ENCODE data around the gene CCDC68. TPM values are rescaled to one million over a fixed set of nuclear protein-coding genes. Genes with fewer than 3 reads are reported as not detected.
"Not testable (repeated sequence)": the region's sequence is repeated elsewhere in the genome, so short reads cannot be mapped to it uniquely, and the experiment has no call there.

The CCDC68 gene
- total and polyA plus RNA-seq, 2 donors, result 5.5 to 41.3 TPM

DNA sequence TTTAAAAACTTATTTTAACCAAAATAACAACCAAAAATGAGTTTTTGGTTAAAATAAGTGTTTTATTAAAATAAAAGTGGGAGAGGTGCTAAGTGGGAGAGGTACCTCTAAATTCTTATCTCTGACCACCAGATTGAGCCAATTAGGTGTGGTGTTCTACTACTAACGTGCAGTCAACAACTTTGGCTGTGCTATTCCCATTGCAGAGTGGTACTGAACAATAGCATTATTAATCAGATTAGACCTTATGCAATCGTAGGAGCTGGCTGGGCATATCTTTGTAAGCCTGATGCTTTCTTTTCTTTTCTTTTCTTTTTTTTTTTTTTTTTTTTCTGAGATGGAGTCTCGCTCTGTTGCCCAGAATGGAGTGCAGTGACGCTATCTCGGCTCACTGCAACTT is 92.1 kb downstream of the CCDC68 start:
- no peak overlapping the region for H3K4me3 ChIP-seq (ENCODE audit: low read depth, low read length)
- 94% methylated on average over 5 of the region's 5 CpGs for WGBS
- no peaks in the 10 kb centered on the region for H3K36me3 ChIP-seq (ENCODE audit: insufficient read depth)
- no peak for DNase-seq (ENCODE audit: extremely low spot score)
- H3K4me1 ChIP-seq (ENCODE audit: insufficient read depth), result no peaks in the 10 kb centered on the region
- no peak overlapping the region for H3K27ac ChIP-seq (ENCODE audit: low read depth)

DNA sequence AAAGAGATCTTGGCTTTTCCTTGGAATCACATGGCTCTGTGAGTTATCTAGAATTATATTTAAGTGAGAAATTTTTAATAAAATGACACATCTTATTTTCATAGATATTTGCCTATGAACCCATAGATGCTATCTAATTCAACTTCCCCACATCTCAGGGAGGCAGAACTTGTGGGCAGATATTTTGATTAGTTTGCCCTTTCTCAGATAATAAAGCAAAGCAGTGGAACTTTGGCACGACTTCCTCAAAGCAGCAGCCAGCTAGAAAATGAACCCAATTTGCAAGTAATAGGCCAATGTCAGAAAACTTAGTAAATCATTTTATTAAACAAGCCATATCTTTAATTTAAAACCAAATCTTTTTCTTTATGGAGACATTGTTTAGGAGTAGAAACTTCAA is 98.3 kb downstream of the CCDC68 start:
- no peak for DNase-seq (ENCODE audit: extremely low spot score)
- H3K4me1 ChIP-seq (ENCODE audit: insufficient read depth), result no peaks in the 10 kb centered on the region
- WGBS, result 51% methylated on average over 1 of the region's 1 CpG
- no peak overlapping the region for H3K27ac ChIP-seq (ENCODE audit: low read depth)
- H3K36me3 ChIP-seq (ENCODE audit: insufficient read depth), result no peaks in the 10 kb centered on the region
- no peak overlapping the region for H3K4me3 ChIP-seq (ENCODE audit: low read depth, low read length)

DNA sequence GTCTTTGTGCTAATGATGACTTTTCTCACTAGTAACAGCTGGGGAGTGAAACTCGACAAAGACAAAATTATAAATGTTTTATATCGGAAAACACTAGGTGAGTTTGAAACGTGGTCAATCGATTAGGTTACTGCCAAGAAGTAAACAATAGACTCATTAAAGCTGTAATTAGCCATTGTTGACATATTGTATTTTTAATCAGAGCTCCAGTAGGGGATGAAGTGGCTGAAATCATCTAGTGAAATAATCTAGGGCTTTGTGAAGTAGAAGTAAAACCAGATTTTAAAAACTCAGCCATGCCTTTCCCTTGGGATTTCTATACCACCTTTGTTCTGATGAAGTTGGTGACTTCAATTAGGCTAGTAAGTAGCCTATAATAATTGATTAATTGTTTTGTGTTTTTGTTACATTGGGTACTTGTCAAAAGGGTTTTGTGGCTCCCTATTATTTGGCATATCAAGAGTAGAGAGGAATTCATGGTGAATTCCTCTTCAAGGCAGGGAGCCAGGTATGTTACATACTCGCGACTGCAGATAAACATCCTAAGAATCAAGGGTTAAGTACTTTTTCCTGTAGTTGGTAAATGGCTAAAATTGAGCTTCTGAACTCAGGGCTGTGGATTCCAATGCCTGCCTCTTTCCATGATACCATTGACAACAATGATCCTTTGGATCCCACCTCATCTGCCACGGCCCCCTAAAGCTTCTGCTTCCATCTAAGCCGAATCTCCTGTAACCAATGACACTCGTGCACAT is 99.4 kb downstream of the CCDC68 start:
- H3K36me3 ChIP-seq (ENCODE audit: insufficient read depth), result no peaks in the 10 kb centered on the region
- H3K4me3 ChIP-seq (ENCODE audit: low read depth, low read length), result no peak overlapping the region
- DNase-seq (ENCODE audit: extremely low spot score), result no peak
- 72% methylated on average over 9 of the region's 9 CpGs for WGBS
- no peaks in the 10 kb centered on the region for H3K4me1 ChIP-seq (ENCODE audit: insufficient read depth)
- H3K27ac ChIP-seq (ENCODE audit: low read depth), result no peak overlapping the region

DNA sequence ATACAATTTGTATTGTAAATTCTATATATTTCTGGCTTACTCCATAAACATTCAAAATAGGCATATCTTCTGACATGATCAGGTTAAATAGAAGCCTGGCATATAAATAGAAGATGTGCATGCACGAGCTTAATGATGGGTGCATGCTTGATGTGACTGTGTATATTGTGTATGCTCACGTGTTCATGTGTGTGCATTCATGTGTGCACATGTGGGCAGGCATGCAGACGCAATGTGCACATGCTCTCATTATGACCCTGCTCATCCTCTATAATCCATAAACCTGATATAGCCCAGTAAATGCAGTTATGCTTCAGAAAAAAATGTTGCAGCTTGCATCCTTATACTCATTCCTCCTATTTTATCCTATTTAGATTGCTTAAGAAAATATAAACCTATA is 101.8 kb downstream of the CCDC68 start:
- no peak overlapping the region for H3K4me3 ChIP-seq (ENCODE audit: low read depth, low read length)
- 82% methylated on average over 3 of the region's 3 CpGs for WGBS

DNA sequence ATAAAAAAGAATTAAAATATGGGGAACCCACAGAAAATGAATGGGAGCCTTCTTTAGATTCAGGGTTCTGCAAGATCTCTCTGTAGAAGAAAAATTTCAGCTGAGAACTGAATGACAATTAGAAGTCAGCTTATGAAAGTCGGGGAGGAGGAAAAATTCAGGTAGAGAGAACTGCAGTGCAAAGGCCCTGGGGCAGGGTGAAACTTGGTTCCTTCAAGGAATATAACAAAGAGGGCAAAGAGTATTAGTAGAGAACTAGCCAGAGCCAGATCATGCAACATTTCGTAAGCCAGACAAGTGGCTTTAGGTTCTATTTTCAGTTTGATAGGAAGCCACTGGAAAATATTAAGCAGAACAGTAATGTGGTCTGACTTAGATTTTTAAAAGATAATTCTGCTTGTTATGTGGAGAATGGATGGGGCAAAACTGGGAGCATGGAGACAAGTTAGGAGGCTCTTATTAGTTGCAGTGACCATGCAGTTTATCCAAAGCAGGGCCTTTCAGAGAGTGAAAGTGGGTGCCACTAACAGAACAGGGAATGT is 103.1 kb downstream of the CCDC68 start:
- WGBS, result 86% methylated on average over 2 of the region's 2 CpGs
- Histone ChIP-seq H3K36me3 (ENCODE audit: insufficient read depth) (no peaks in the 10 kb centered on the region), H3K4me1 (ENCODE audit: insufficient read depth) (no peaks in the 10 kb centered on the region), H3K27ac (ENCODE audit: low read depth) (no peak overlapping the region), H3K4me3 (ENCODE audit: low read depth, low read length) (no peak overlapping the region)
- DNase-seq (ENCODE audit: extremely low spot score), result no peak

More for the DNA sequence above, 101.8 kb downstream of the CCDC68 start:
- Histone ChIP-seq H3K36me3 (ENCODE audit: insufficient read depth) (no peaks in the 10 kb centered on the region), H3K4me1 (ENCODE audit: insufficient read depth) (no peaks in the 10 kb centered on the region), H3K27ac (ENCODE audit: low read depth) (no peak overlapping the region)
- DNase-seq (ENCODE audit: extremely low spot score), result no peak

DNA sequence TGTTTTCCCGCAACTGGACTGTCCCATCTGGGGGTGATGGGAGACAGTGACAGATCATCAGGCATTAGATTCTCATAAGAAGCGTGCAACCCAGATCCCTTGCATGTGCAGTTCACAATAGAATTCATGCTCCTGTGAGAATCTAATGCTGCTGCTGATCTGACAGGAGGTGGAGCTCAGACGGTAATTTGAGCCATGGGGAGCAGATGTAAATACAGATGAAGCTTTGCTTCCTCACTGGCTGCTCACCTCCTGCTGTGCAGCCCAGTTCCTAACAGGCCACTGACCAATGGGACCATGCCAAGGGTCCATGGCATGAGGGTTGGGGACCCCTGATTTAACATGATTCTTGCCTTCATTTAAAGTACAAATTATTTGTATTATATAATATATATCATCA is 104.2 kb downstream of the CCDC68 start:
- not testable (repeated sequence) for DNase-seq (ENCODE audit: extremely low spot score); H3K4me1 ChIP-seq (ENCODE audit: insufficient read depth); H3K4me3 ChIP-seq (ENCODE audit: low read depth, low read length); H3K36me3 ChIP-seq (ENCODE audit: insufficient read depth); H3K27ac ChIP-seq (ENCODE audit: low read depth)
- 91% methylated on average over 3 of the region's 3 CpGs for WGBS

DNA sequence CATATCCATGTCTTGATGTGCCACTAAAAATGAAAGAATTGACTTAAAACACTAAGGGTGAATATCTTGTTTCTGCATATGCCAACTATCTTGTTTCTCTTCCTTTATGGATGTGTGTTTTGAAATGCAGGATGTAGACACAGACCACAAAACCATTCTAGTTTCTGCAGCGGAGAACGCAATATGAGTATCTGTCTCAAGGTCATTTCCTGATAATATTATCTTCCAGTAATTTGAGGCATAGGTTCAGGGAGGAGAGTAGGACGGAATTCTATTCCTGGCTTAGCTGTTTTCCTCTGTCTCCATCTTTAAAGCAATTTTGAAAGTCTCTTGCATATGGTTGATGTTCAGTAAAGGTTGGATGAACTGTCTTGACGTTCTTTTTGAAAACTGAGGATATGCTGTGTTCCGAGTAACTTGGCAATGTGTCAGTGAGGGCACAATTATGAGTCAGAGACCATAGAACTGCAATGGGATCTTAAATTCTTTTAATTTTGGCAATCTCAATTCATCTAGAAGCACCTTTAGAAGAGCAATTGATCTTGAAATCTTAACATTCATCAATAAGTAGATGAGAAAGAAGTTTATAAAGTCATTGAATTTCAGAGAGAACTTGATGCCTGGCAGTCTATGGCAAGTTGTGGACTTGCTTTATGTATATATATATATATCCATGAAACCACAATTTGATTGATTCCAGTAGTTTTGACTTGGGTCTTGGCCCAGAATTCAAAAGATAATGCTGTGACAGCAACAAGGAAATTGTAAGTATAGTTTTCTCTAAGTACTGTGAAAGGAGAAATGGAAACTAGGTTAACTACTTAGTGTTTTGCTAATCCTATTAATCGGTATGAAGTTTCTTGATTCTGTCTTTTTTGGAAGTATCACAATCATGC is 106.2 kb downstream of the CCDC68 start:
- DNase-seq (ENCODE audit: extremely low spot score), result no peak
- no peaks in the 10 kb centered on the region for H3K36me3 ChIP-seq (ENCODE audit: insufficient read depth)
- 77% methylated on average over 6 of the region's 6 CpGs for WGBS
- no peak overlapping the region for H3K27ac ChIP-seq (ENCODE audit: low read depth)
- no peaks in the 10 kb centered on the region for H3K4me1 ChIP-seq (ENCODE audit: insufficient read depth)
- no peak overlapping the region for H3K4me3 ChIP-seq (ENCODE audit: low read depth, low read length)

Other genes with a start within 250 kb of the CCDC68 start
- gene RAB27B, start 131.0 kb downstream of the CCDC68 start, total RNA-seq, result 19.8 TPM
- gene RAB27B, start 131.0 kb downstream of the CCDC68 start, polyA plus RNA-seq, result 0.90 TPM